Psoas muscle (tissue), 8 donors: ENCODE data around the gene MARK3. TPM values are rescaled to one million over a fixed set of nuclear protein-coding genes. Genes with fewer than 3 reads are reported as not detected.
"Not testable (repeated sequence)": the region's sequence is repeated elsewhere in the genome, so short reads cannot be mapped to it uniquely, and the experiment has no call there.

Experiments used
- ATAC-seq, 4 donors: fragments of 200-7000 bp; cut with Tn5 transposase; one replicate each; pipeline ENCODE4 v1.9.1; 2020; ENCODE audit warnings: moderate library complexity in 3 of 4, mild to moderate bottlenecking in 2 of 4
- DNase-seq, 2 donors: peaks; one replicate each; pipeline ENCODE4 v3.0.0-alpha.2; 2020
- H3K27ac ChIP-seq: fragments of 200-600 bp; one replicate; pipeline ENCODE4 v1.8.0; 2022
- H3K27me3 ChIP-seq, 3 donors: fragments of 200-600 bp in 1 of 3; one replicate each; pipeline versions ENCODE4 v1.6.1 to v1.8.0; 2013 to 2022; ENCODE audit warnings: low read length in 2 of 3, mild to moderate bottlenecking in 2 of 3, moderate library complexity in 1 of 3; ENCODE audit not compliant: insufficient read depth in 3 of 3
- H3K36me3 ChIP-seq, 2 donors: fragments of 200-600 bp in 1 of 2; one replicate each; pipeline versions ENCODE4 v1.6.1 to v1.8.0; 2013 to 2022; ENCODE audit warnings: low read depth in 1 of 2, mild to moderate bottlenecking in 1 of 2, moderate library complexity in 1 of 2; ENCODE audit not compliant: insufficient read depth in 1 of 2
- H3K4me1 ChIP-seq: fragments of 200-600 bp; one replicate; pipeline ENCODE4 v1.8.0; 2022
- H3K4me3 ChIP-seq: fragments of 200-600 bp; one replicate; pipeline ENCODE4 v1.8.0; 2022; ENCODE audit warnings: mild to moderate bottlenecking
- H3K9me3 ChIP-seq: fragments of 200-600 bp; one replicate; pipeline ENCODE4 v1.8.0; 2022
- WGBS, 3 donors: extraction: QIAGEN DNeasy Blood & Tissue Kit; methylation state at CpG; one replicate each; pipeline versions ENCODE4 v1.1.6 to v1.1.7; 2013; 5-methylcytosine and 5-hydroxymethylcytosine counted together
- intact Hi-C, 2 donors: fragments of 100-400 bp; cut with DNase I; formaldehyde crosslinking; loops; one replicate each; pipeline versions ENCODE4 v1.11.0 to v1.14.2; 2022
- polyA plus RNA-seq, 3 donors: library from polyadenylated mRNA; stranded (reverse); fragments of 200-250 nt; gene quantifications; one replicate each; pipeline ENCODE4 v1.2.3, GENCODE V29; 2013
- total RNA-seq, 4 donors: library from RNA; stranded (reverse); fragmentation: NEBNext Ultra II Directional in 2 of 4; extraction: Animal tissue kit (Norgen Biotek cat#: 25700) in 2 of 4; gene quantifications; one replicate each; pipeline versions ENCODE4 v1.2.1 to v1.2.4, GENCODE V29; 2021 to 2023
- TF ChIP-seq, protein P1 (sequence below): fragments of 200-600 bp; IDR thresholded peaks from one replicate; pipeline ENCODE4 v1.8.0; 2022; ENCODE audit warnings: antibody characterized with exemption
- donor health status: healthy with polysubstance abuse.
- donor health status: DM: no; HTN: no; CAD: no; lungs with moderate emphysema.
- donor health status: Bipolar disorder and iron deficiency.
- donor health status: healthy.
- donor health status: DM: yes; HTN: yes; CAD: no.
- donor health status: DM: no; HTN: no; CAD: no.
- donor health status: DM: no; HTN: no; CAD: no.
- donor health status: DM: yes; HTN: yes; CAD: no.

MARK3 gene
- total and polyA plus RNA-seq, 7 donors = 46.1 to 89.2 (median 63.9) TPM

- no peak overlapping the region for H3K27ac ChIP-seq
- no peaks in the 10 kb centered on the region for H3K4me1 ChIP-seq
- no peaks in the 10 kb centered on the region for H3K27me3 ChIP-seq
- TF ChIP-seq, protein P1, sequence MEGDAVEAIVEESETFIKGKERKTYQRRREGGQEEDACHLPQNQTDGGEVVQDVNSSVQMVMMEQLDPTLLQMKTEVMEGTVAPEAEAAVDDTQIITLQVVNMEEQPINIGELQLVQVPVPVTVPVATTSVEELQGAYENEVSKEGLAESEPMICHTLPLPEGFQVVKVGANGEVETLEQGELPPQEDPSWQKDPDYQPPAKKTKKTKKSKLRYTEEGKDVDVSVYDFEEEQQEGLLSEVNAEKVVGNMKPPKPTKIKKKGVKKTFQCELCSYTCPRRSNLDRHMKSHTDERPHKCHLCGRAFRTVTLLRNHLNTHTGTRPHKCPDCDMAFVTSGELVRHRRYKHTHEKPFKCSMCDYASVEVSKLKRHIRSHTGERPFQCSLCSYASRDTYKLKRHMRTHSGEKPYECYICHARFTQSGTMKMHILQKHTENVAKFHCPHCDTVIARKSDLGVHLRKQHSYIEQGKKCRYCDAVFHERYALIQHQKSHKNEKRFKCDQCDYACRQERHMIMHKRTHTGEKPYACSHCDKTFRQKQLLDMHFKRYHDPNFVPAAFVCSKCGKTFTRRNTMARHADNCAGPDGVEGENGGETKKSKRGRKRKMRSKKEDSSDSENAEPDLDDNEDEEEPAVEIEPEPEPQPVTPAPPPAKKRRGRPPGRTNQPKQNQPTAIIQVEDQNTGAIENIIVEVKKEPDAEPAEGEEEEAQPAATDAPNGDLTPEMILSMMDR = no peak
- WGBS, 3 donors = 77 to 80% (median 78%) methylated on average over 7 of the region's 7 CpGs
- H3K9me3 ChIP-seq = no peaks in the 10 kb centered on the region
- intact Hi-C loops = no loop called here
- no peak overlapping the region for H3K4me3 ChIP-seq
- ATAC-seq (no peak), DNase-seq (no peak)
- no peaks in the 10 kb centered on the region for H3K36me3 ChIP-seq
These were observed 31.9 kb upstream of the MARK3 start for GRCh38 chr14:103353362-103353761.

DNA sequence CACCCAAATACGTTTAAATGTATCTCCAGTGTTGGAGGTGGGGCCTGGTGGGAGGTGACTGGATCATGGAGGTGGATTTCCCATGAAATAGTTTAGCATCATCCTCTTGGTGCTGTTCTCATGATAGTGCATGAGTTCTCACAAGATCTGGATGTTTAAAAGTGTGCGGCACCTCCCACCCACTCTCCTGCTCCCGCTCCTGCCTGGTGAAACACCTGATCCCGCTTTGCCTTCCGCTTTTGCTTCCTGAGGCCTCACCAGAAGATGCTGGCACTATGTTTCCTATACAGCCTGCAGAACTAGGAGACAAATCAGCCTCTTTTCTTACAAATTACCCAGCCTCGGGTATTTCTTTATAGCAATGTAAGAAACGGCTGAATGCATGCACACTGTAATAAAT is 31.1 kb upstream of the MARK3 start:
- H3K9me3 ChIP-seq = no peaks in the 10 kb centered on the region
- H3K36me3 ChIP-seq = no peaks in the 10 kb centered on the region
- ATAC-seq (no peak), DNase-seq (no peak)
- no peak overlapping the region for H3K27ac ChIP-seq
- TF ChIP-seq, protein P1 = no peak
- H3K4me1 ChIP-seq = no peaks in the 10 kb centered on the region
- H3K4me3 ChIP-seq = no peak overlapping the region
- intact Hi-C loops = no loop called here
- H3K27me3 ChIP-seq = no peaks in the 10 kb centered on the region
- WGBS, 3 donors = 76 to 82% (median 81%) methylated on average over 7 of the region's 7 CpGs

- no peak for ATAC-seq
These were observed 29.1 kb upstream of the MARK3 start for GRCh38 chr14:103356024-103356682.

GRCh38 chr14:103357552-103357951 is 27.7 kb upstream of the MARK3 start:
- H3K9me3 ChIP-seq, DNase-seq, H3K4me3 ChIP-seq, H3K4me1 ChIP-seq, ATAC-seq, H3K36me3 ChIP-seq, H3K27me3 ChIP-seq, H3K27ac ChIP-seq, intact Hi-C loops: not testable (repeated sequence)
- 83 to 89% (median 86%) methylated on average over 10 of the region's 10 CpGs for WGBS, 3 donors

More at GRCh38 chr14:103356024-103356682, 29.1 kb upstream of the MARK3 start:
- H3K36me3 ChIP-seq = no peaks in the 10 kb centered on the region
- intact Hi-C loops = no loop called here
- no peak overlapping the region for H3K27ac ChIP-seq
- H3K9me3 ChIP-seq = no peaks in the 10 kb centered on the region
- H3K4me3 ChIP-seq = no peak overlapping the region
- H3K4me1 ChIP-seq = no peaks in the 10 kb centered on the region
- no peak for DNase-seq
- WGBS, 3 donors = 61 to 69% (median 62%) methylated on average over 9 of the region's 9 CpGs
- TF ChIP-seq, protein P1 = no peak
- H3K27me3 ChIP-seq = no peaks in the 10 kb centered on the region

DNA sequence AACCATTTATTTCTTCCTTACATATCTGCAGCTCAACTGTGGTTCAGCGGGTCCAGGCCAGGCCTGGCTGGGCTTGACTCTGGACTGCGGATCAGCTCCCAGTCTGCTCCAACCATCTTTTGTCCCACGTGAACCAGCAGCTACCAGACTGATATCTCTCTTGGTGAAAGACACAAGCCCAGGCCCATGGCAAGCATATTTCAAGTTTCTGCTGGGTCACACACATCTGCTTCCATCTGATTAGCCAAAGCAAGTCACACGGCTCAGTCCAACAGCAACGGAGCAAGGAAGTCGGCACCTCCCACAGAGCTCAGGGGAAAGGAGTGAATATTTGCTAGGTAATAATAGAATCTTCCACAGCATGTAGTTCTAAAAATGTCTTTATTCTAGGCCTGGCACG is 24.7 kb upstream of the MARK3 start:
- Histone ChIP-seq H3K4me1 (no peaks in the 10 kb centered on the region), H3K36me3 (no peaks in the 10 kb centered on the region), H3K27me3 (no peaks in the 10 kb centered on the region), H3K9me3 (peaks cover 8% of the 10 kb centered on the region), H3K27ac (no peak overlapping the region), H3K4me3 (no peak overlapping the region)
- ATAC-seq = no peak
- WGBS, 3 donors = 80 to 83% (median 80%) methylated on average over 7 of the region's 7 CpGs
- intact Hi-C loops = no loop called here
- TF ChIP-seq, protein P1 = no peak
- DNase-seq = no peak
